ENCODE measurements around the gene ANXA9. TPM values are rescaled to one million over a fixed set of nuclear protein-coding genes. Genes with fewer than 3 reads are reported as not detected.

Gene ANXA9
- total RNA-seq, 6 experiments from 2014 or later = 9.9 to 18.5 (median 15.1) TPM

Small RNA genes within 50 kb of the gene (small RNA-seq; reads per million reads assigned to genes)
- gene RNU6-884P = 0 reads per million in 2 experiments

Other genes starting within 250 kb of the ANXA9 start
- 100 to 1,000 TPM in 1 of 6 experiments, 10 to 100 TPM in 5; 23.9 to 195 (median 61.4) TPM for gene CTSS, start 216.5 kb upstream of the ANXA9 start, total RNA-seq
- gene CTSK, start 174.0 kb upstream of the ANXA9 start, total RNA-seq = 1 to 10 TPM; 1.5 to 3.8 (median 2.6) TPM
- 10 to 100 TPM; 24.7 to 31.9 (median 27.8) TPM for gene ARNT, start 105.7 kb upstream of the ANXA9 start, total RNA-seq
- not detected for gene CTXND2, start 95.2 kb upstream of the ANXA9 start, total RNA-seq
- 10 to 100 TPM; 10.4 to 17.8 (median 12.9) TPM for gene SETDB1, start 55.9 kb upstream of the ANXA9 start, total RNA-seq
- 100 to 1,000 TPM; 298 to 572 (median 459) TPM for gene CERS2, start 7.5 kb upstream of the ANXA9 start, total RNA-seq
- 10 to 100 TPM; 10.1 to 19.7 (median 15.4) TPM for gene MINDY1, start 24.6 kb downstream of the ANXA9 start, total RNA-seq
- gene PRUNE1, start 26.2 kb downstream of the ANXA9 start, total RNA-seq = 10 to 100 TPM in 4 of 6 experiments, 1 to 10 TPM in 2; 4.7 to 12.0 (median 10.1) TPM
- under 1 TPM in 5 of 6 experiments, not detected in 1; 0.12 to 0.76 (median 0.42) TPM for gene BNIPL, start 54.3 kb downstream of the ANXA9 start, total RNA-seq
- gene C1orf56, start 65.5 kb downstream of the ANXA9 start, total RNA-seq = 1 to 10 TPM; 2.4 to 5.7 (median 3.8) TPM
- 10 to 100 TPM; 15.9 to 37.5 (median 27.3) TPM for gene CDC42SE1, start 77.3 kb downstream of the ANXA9 start, total RNA-seq
- under 1 TPM; 0.24 to 0.56 (median 0.40) TPM for gene MLLT11, start 78.1 kb downstream of the ANXA9 start, total RNA-seq
- gene GABPB2, start 88.5 kb downstream of the ANXA9 start, total RNA-seq = 1 to 10 TPM; 2.0 to 6.5 (median 5.0) TPM
- gene SEMA6C, start 164.3 kb downstream of the ANXA9 start, total RNA-seq = 1 to 10 TPM in 5 of 6 experiments, under 1 TPM in 1; 0.87 to 8.3 (median 4.1) TPM
- 1 to 10 TPM; 1.1 to 4.2 (median 2.2) TPM for gene TNFAIP8L2, start 174.4 kb downstream of the ANXA9 start, total RNA-seq
- 1 to 10 TPM; 2.7 to 6.4 (median 4.5) TPM for gene LYSMD1, start 183.6 kb downstream of the ANXA9 start, total RNA-seq
- 10 to 100 TPM in 2 of 6 experiments, 1 to 10 TPM in 4; 7.5 to 13.2 (median 8.5) TPM for gene SCNM1, start 183.9 kb downstream of the ANXA9 start, total RNA-seq
- not detected for gene TMOD4, start 193.7 kb downstream of the ANXA9 start, total RNA-seq
- 10 to 100 TPM; 10.0 to 19.2 (median 14.7) TPM for gene VPS72, start 207.9 kb downstream of the ANXA9 start, total RNA-seq
- gene PIP5K1A, start 216.3 kb downstream of the ANXA9 start, total RNA-seq = 10 to 100 TPM; 13.9 to 22.1 (median 17.2) TPM